GM10266 (cell line): ENCODE measurements around the gene PLPP2.

Source experiments
- DNase-seq: peaks from one replicate; pipeline ENCODE4 v3.0.0; 2012; ENCODE audit errors: extremely low spot score
- TF ChIP-seq, protein P1 (sequence below): IDR thresholded peaks from 2 replicates; pipeline ENCODE4 v1.5.1; 2012; ENCODE audit warnings: mild to moderate bottlenecking, low read depth; ENCODE audit not compliant: control insufficient read depth, insufficient read depth; ENCODE audit errors: missing control alignments

The PLPP2 gene

DNA sequence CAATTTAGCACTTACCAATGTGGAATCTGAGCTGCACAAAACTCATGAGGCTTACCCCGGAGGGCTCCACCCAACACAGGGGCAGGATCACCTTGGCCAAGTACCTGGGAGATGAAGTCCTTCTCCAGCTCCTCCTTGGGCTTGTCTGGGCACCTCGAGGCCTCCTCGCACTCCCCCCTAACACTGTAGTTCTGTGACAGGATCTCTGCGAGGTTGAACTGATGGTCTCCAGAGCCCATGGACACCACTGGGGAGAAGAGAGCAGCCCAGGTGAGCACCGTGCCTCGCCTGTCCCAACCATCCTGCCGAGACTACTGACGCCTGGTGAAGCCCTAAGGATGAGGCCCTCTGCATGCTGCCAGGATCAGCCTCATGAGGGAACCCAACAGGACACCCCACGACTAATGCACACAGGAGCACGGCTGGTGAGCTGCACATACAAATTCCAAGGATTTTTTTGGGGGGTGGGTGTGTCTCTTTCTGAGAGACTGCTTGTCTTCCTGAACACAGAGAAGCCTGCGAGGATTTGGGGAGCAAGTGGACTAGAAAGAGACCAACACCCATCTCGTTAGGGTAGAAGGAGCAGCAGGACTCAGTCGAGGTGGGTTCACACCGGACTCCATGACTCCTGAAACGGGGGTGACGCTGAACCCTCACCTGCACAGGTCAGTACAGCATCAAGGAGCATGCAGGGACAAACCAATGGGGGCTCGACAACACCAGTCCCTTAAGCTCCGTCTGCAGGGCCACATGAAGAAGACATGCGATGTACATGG is 43.3 kb upstream of the PLPP2 start:
- no peak for DNase-seq
- TF ChIP-seq, protein P1, sequence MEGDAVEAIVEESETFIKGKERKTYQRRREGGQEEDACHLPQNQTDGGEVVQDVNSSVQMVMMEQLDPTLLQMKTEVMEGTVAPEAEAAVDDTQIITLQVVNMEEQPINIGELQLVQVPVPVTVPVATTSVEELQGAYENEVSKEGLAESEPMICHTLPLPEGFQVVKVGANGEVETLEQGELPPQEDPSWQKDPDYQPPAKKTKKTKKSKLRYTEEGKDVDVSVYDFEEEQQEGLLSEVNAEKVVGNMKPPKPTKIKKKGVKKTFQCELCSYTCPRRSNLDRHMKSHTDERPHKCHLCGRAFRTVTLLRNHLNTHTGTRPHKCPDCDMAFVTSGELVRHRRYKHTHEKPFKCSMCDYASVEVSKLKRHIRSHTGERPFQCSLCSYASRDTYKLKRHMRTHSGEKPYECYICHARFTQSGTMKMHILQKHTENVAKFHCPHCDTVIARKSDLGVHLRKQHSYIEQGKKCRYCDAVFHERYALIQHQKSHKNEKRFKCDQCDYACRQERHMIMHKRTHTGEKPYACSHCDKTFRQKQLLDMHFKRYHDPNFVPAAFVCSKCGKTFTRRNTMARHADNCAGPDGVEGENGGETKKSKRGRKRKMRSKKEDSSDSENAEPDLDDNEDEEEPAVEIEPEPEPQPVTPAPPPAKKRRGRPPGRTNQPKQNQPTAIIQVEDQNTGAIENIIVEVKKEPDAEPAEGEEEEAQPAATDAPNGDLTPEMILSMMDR, result no peak

DNA sequence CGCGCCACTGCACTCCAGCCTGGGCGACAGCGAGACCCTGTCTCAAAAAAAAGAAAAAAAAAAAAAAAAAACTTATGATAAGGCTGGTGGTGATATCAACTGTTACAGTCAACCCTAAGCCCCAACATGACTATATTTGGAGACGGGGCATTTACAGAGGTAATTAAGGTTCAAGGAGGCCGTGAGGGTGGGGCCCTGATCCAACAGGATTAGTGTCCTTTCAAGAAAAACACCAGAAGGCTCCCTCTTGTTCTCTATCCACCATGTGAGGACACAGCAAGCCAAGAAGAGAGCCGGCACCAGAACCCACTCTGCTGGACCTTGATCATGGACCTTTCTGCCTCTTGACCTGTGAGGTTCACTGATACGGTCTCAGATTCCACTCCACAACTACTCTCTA is 39.3 kb upstream of the PLPP2 start:
- TF ChIP-seq, protein P1, result no peak

DNA sequence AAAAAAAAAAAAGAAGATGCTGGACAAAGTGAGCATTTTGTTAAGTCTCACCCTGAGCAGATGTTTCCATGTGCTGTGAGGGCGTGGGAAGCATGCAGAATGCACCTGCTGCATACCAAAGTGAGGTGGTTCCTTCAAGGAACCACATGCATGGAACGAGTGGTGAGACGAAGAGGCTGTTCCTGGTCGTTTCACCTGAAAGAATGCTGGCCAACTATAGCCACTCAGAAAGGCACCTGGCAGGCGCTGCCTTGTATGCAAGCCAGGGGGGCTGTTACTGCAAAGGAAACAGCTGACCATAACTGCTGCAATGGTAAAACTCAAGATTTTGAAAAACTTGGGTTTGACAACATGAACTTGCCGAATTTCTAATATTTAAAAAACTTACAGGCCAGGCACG is 38.7 kb upstream of the PLPP2 start:
- no peak for DNase-seq
- TF ChIP-seq, protein P1, result no peak

More for the DNA sequence above, 39.3 kb upstream of the PLPP2 start:
- no peak for DNase-seq

- TF ChIP-seq, protein P1, result no peak
These were observed 36.9 kb upstream of the PLPP2 start for GRCh38 chr19:328025-328505.

GRCh38 chr19:327291-328024 is 36.3 kb upstream of the PLPP2 start:
- DNase-seq, result no peak
- TF ChIP-seq, protein P1, result no peak

More at GRCh38 chr19:328025-328505, 36.9 kb upstream of the PLPP2 start:
- DNase-seq, result no peak

- DNase-seq, result no peak
- TF ChIP-seq, protein P1, result no peak
These were observed 35.7 kb upstream of the PLPP2 start for GRCh38 chr19:326871-327270.

GRCh38 chr19:325937-326565 is 34.8 kb upstream of the PLPP2 start:
- TF ChIP-seq, protein P1, result no peak
- no peak for DNase-seq
